Measurements from ENCODE around the gene FAM50A. TPM values are rescaled to one million over a fixed set of nuclear protein-coding genes. Genes with fewer than 3 reads are reported as not detected.
A peak's percentile ranks its signal among the peaks of the same experiment; 100 is the strongest.

FAM50A gene
- total RNA-seq, 1 donor from 2014 or later = 52.4 TPM

GRCh38 chrX:154449618-154450017 is 5.7 kb downstream of the FAM50A start:
- Histone ChIP-seq H3K27me3 (no peaks in the 10 kb centered on the region), H3K4me1 (peaks cover 0 to 7% of the 10 kb centered on the region in 2 donors), H3K9me3 (no peaks in the 10 kb centered on the region), H3K4me3 (no peak overlapping the region), H3K36me3 (peaks cover 26 to 28% of the 10 kb centered on the region in 2 donors), H3K27ac (no peak overlapping the region)
- TF ChIP-seq CTCF (IDR thresholded peaks at IDR 0.05) = no peak
- DNase-seq (ENCODE audit: low spot score in 2 of 2) = no peak
- intact Hi-C loops (cut with DNase I) = no loop called here

DNA sequence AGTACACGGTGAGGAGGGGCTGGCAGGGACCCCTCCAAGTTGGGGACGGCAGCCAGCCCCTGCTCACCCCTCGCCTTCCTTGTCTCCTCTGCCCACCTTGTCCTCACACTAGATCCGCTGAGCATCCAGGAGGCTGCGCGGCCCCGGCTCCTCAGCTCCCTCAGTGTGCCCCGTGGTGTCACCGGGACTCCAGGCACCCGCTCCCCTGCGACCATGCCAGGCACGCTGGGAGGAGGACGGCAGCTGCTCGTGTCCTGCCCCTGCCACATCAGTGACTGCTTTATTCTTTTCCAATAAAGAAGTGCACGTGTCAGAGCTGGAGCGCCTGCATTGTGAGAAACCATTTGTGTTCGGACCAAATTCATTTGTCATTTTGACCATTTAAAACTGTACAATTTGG is 6.4 kb downstream of the FAM50A start:
- no peak overlapping the region for H3K27ac ChIP-seq
- DNase-seq (ENCODE audit: low spot score in 2 of 2) = no peak
- peaks cover 26 to 28% of the 10 kb centered on the region in 2 donors for H3K36me3 ChIP-seq
- H3K27me3 ChIP-seq = no peaks in the 10 kb centered on the region
- TF ChIP-seq CTCF (IDR thresholded peaks at IDR 0.05) = no peak
- intact Hi-C loops (cut with DNase I) = no loop called here
- no peak overlapping the region for H3K4me3 ChIP-seq
- H3K9me3 ChIP-seq = no peaks in the 10 kb centered on the region
- peaks cover 0 to 1% of the 10 kb centered on the region in 2 donors for H3K4me1 ChIP-seq

GRCh38 chrX:154452823-154453222 is 8.9 kb downstream of the FAM50A start:
- H3K27me3 ChIP-seq = no peaks in the 10 kb centered on the region
- no peak for TF ChIP-seq CTCF (IDR thresholded peaks at IDR 0.05)
- H3K36me3 ChIP-seq = peaks cover 26 to 28% of the 10 kb centered on the region in 2 donors
- no peak for DNase-seq (ENCODE audit: low spot score in 2 of 2)
- no peaks in the 10 kb centered on the region for H3K4me1 ChIP-seq
- no peaks in the 10 kb centered on the region for H3K9me3 ChIP-seq
- H3K27ac ChIP-seq = no peak overlapping the region
- intact Hi-C loops (cut with DNase I) = no loop called here
- no peak overlapping the region for H3K4me3 ChIP-seq

- TF ChIP-seq CTCF (IDR thresholded peaks at IDR 0.05) = no peak
- H3K9me3 ChIP-seq = no peaks in the 10 kb centered on the region
- no peaks in the 10 kb centered on the region for H3K4me1 ChIP-seq
- no peaks in the 10 kb centered on the region for H3K36me3 ChIP-seq
- DNase-seq (ENCODE audit: low spot score in 2 of 2) = no peak
- peak overlapping the region in 1 of 2 donors; percentile 82 for H3K27ac ChIP-seq
- H3K27me3 ChIP-seq = no peaks in the 10 kb centered on the region
- intact Hi-C loops (cut with DNase I) = no loop called here
- H3K4me3 ChIP-seq = peak overlapping the region; percentile 60 to 89
Measured at GRCh38 chrX:154457491-154458115, 13.7 kb downstream of the FAM50A start.

DNA sequence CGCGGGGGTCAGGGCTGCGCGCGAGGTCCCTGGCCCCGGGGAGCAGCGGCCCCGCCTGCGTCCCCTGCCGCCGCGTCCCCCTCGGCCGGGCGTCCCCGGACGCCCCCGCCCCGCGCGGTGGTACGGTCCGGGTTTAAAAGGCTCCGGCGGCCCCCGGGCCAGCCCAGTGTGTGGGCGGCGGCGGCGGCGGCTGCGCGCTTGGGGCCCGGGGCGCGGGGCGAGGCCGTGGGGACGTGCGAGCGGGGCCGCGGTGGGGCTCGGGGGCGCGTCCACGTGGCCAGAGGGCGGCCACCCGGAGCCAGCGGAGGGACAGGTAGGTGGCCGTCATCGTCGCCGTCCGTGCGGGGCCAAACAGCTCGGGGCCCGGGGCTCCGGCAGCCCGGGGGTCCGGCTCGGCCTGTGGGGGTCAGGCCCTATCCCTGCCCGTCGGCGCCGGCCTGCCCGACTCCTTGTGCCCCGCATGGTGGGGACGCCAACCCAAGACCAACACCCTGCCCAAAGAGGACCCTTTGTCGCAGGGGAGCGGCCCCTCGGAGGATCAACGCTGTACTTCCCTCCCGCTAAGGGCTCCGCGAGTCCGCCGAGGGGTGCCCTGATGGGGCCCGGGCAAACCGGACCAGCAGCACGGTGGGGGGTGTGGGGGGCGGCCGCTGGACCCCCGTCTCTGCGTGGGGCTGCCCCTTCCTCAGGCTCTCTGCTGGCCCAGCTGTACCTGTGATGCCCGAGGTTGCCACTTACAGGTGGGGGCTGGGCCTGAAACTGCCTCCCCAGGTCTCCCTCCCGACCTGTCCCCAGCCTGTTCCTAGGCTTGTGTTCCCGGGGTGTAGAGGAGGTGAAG is 14.4 kb downstream of the FAM50A start, which contains the start of gene PLXNA3:
Gene PLXNA3, plus strand, starts transcription at position 166 of the 838 bp plus-strand sequence. CDS start 1,903 bp downstream, outside the sequence.
- Histone ChIP-seq H3K27ac (peak within 1 kb of the TSS; percentile 53 to 82), H3K4me1 (no peaks in the 10 kb centered on the region)
- no peak for TF ChIP-seq CTCF (IDR thresholded peaks at IDR 0.05)

More for the DNA sequence above, 14.4 kb downstream of the FAM50A start, which contains the start of gene PLXNA3:
- Histone ChIP-seq H3K4me3 (peak within 1 kb of the TSS; percentile 60 to 89), H3K36me3 (peaks cover 0 to under 1% of the 10 kb centered on the region in 2 donors), H3K9me3 (no peaks in the 10 kb centered on the region), H3K27me3 (no peaks in the 10 kb centered on the region)
- no peak for DNase-seq (ENCODE audit: low spot score in 2 of 2)
- intact Hi-C loops (cut with DNase I) = no loop called here

Measured in ascending aorta (tissue), 2 donors.